NCI-H510A treated with DMSO at 0.1 percent for 48 hours (cell line): ENCODE results near the gene C1orf21.

Experiments used
- DNase-seq: peaks from one replicate; lab custom pipeline; 2025; lab: John Stamatoyannopoulos, UW

Gene C1orf21

GRCh38 chr1:184650177-184650866 lies 263.5 kb downstream of the C1orf21 start:
- DNase-seq, result peak; percentile 10

GRCh38 chr1:184655185-184655584 lies 268.4 kb downstream of the C1orf21 start:
- no peak for DNase-seq

GRCh38 chr1:184656221-184656620 lies 269.4 kb downstream of the C1orf21 start:
- DNase-seq, result no peak

DNA sequence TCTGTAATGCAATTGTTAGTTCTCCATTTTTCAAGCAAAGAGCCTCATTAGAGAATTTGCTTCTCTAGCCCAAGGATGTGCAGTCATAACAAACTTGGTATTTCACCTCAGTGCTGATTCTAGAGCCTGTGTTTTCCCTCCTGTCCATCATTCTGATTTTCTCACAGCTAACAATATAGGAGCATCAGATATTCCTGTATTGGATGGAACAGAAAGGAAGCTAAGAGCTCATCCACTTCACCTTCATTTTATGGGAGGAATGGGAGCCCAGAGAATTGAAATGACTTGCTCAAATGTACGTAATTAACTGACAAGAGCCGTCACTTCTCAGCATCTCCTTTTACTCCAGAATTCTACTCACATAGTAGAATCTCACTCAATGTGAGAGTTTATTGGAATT lies 271.2 kb downstream of the C1orf21 start:
- no peak for DNase-seq

DNA sequence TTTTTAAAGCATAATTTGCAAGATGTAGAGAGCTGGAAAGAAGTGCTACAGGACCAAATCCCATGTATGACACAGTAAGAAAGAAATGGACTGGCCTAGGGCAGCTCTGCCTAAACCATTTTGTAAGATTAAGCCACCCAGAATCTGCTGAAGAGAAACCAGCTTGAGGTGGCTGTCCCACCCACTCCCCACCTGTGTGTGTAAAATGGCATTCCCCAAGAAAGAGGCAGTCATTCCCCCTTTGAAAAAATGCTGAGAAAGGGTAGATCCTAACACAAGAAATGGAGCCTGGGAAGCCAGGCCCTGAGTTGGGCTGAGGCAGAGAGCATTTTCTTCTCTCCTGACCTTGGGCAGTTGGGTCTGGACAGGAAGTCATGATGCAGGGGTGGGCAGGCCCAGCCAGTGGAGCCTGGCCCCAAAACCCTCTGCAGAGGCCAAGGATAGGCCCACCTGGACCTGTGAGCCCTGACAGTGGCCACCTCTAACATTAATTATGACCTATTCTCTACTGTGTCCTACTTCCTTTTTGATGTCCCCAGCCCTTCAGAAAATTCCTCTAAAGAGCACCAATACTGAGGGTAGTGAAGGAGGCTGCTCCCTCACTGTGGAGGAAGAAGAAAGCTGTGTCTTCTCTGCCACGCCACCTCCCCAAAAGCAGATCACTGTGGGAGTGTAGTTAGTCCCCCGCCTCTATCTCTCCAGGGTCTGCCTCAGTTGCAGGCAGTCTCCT lies 273.8 kb downstream of the C1orf21 start:
- DNase-seq, result no peak

GRCh38 chr1:184661801-184662200 lies 275.0 kb downstream of the C1orf21 start:
- DNase-seq, result no peak

GRCh38 chr1:184664042-184664660 lies 277.3 kb downstream of the C1orf21 start:
- DNase-seq, result peak; percentile 65

DNA sequence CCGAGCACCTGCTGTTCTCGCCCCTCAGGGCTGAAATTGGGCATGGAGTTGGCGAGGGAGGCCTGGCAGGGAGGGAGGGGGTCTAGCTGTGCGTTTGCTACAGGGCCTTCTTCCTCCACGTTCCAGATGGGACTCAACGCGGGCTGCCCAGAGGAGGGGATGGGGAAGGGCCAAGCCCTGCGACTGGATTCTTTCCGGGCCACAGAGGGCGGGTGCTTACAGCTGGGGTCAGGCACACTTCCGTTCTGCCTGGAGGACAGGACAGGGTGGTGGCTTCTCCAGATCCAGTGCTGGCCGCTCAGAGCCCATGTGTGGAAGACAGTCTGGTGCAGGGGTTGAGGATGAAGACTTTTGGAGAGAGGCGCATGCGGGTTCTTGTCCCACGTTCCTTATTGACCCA lies 277.8 kb downstream of the C1orf21 start:
- no peak for DNase-seq

GRCh38 chr1:184665360-184665759 lies 278.5 kb downstream of the C1orf21 start:
- no peak for DNase-seq

DNA sequence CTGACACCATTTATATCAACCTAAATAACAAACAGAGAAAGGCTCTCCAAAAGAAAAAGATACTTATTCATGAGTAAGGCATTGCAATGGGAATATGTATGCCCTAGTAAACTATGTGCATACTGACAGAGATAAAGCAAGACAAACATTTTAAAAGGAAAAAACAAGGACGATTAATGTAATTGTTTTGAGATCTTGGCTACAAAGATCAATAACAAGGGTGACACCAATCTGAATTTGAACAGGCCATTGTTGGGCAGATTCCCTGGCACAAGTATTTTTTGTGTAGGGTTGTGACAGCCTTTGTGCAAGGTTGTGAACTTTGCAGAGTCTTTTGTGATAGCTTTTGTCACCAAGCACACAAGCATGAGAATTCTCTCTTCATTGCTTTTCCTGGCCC lies 282.6 kb downstream of the C1orf21 start:
- DNase-seq, result no peak

DNA sequence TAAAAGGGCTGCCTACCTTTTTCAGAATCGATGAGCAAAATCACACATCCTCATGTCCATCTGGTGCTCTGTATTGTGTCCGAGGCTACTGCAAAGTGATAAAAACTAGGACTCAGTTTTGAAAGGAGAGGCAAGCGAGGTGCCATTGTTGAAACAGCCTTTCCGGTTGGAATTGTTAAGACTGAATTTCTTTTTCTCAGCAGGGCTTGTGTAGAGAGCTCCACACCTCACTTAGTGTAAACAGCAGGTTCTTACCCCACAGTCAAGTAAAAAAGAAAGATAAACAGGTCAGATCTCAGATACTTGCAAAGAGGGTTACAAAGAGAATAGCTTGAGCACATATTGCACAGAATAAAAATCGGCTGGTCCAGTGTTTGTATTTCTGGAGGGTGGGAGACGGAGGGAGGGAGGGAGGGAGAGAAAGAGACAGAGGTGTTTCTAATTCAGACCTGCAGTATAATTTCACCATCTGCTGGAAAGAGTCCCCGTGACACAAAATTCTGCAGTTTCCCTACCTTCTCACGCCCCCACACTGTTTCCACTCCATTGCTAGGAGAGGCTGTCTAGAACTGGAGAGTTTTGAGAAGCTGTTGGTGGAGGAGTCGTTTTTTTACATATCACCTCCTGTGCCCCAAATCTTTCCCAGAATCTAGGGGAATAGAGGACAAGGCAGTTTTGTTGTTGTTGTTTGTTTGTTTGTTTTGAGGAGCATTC lies 285.3 kb downstream of the C1orf21 start:
- no peak for DNase-seq

DNA sequence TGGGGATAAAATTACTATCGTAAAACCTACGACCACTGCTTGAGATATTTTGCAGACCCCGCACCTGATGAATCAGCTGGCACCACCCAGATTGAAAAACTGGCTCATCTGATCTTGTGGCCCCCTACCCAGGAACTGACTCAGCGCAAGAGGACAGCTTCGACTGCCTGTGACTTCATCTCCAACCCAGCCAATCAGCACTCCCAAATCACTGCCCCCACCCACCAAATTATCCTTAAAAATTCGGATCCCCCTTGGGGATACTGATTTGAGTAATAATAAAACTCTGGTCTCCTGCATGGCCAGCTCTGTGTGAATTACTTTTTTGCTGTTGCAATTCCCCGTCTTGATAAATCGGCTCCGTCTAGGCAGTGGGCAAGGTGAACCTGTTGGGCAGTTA lies 286.5 kb downstream of the C1orf21 start:
- DNase-seq, result no peak

GRCh38 chr1:184677344-184677743 lies 290.5 kb downstream of the C1orf21 start:
- DNase-seq, result no peak
